HCT116 (cell line): ENCODE data around the gene PDE4D. TPM values are rescaled to one million over a fixed set of nuclear protein-coding genes. Genes with fewer than 3 reads are reported as not detected.
A peak's percentile ranks its signal among the peaks of the same experiment; 100 is the strongest.

Source experiments
- ATAC-seq: fragments of 200-7000 bp; cut with Tn5 transposase; 2 replicates; pipeline ENCODE4 v1.9.1; 2020; ENCODE audit warnings: mild to moderate bottlenecking, moderate library complexity
- BruUV-seq: library from RNA; stranded (reverse); fragments of 400-500 nt; replicated peaks from 2 replicates; lab custom pipeline; 2021; lab: Mats Ljungman, UMichigan
- CTCF ChIA-PET: fragments of 300-600 bp; sonication (Branson Sonifier 250); formaldehyde crosslinking; loops from one replicate; lab custom pipeline; 2021; ENCODE audit warnings: antibody characterized with exemption; lab: Charles Lee
- POLR2A ChIA-PET: fragments of 300-600, 350-600 bp; sonication (Branson Sonifier 250); formaldehyde crosslinking; loops from one replicate; lab custom pipeline; 2021; ENCODE audit warnings: antibody characterized with exemption; lab: Charles Lee
- RAD21 ChIA-PET, 2 experiments: fragments of 300-600 bp; sonication (Branson Sonifier 250); formaldehyde crosslinking; loops; one replicate each; lab custom pipeline; 2023; ENCODE audit warnings: low total read pairs in 2 of 2; ENCODE audit not compliant: uncharacterized antibody in 2 of 2, unreplicated experiment in 2 of 2, low non-redundant PET in 1 of 2; lab: Charles Lee
- DNase-seq: peaks from one replicate; pipeline ENCODE4 v3.0.0-alpha.2; 2010; ENCODE audit warnings: low read depth, low spot score
- H2AFZ ChIP-seq: fragments of 200-600 bp; shearing (Covaris generic), sonication (generic); 2 replicates; pipeline ENCODE4 v1.6.1; 2017; ENCODE audit warnings: low read depth, mixed run types, mixed read lengths, antibody characterized with exemption, low read length; ENCODE audit not compliant: poor library complexity, severe bottlenecking
- H3K27ac ChIP-seq: 2 replicates; pipeline ENCODE4 v1.5.1; 2012; ENCODE audit warnings: low read depth, low read length
- H3K27me3 ChIP-seq: fragments of 200-600 bp; sonication (generic); 2 replicates; pipeline ENCODE4 v1.6.1; 2016; ENCODE audit warnings: mixed run types, low read length, mixed read lengths; ENCODE audit not compliant: insufficient read depth
- H3K36me3 ChIP-seq, 2 experiments: fragments of 200-500 bp in 1 of 2; fragments of 200-600 bp in 1 of 2; sonication (Bioruptor generic) in 1 of 2; sonication (generic) in 1 of 2; 2 replicates each; pipeline versions ENCODE4 v1.5.1 to v1.6.1; 2014 to 2016; ENCODE audit warnings: low read length in 2 of 2, inconsistent platforms in 1 of 2, mixed read lengths in 1 of 2, mixed run types in 1 of 2; ENCODE audit not compliant: insufficient read depth in 2 of 2, control insufficient read depth in 1 of 2
- H3K4me1 ChIP-seq, 2 experiments: fragments of 200-600 bp in 1 of 2; sonication (generic) in 1 of 2; 2 replicates each; pipeline versions ENCODE4 v1.5.1 to v1.6.1; 2012 to 2017; ENCODE audit warnings: low read length in 2 of 2, inconsistent platforms in 1 of 2, mild to moderate bottlenecking in 1 of 2, mixed read lengths in 1 of 2, mixed run types in 1 of 2, moderate library complexity in 1 of 2; ENCODE audit not compliant: insufficient read depth in 2 of 2, control insufficient read depth in 1 of 2
- H3K4me2 ChIP-seq: fragments of 200-600 bp; sonication (generic); 2 replicates; pipeline ENCODE4 v1.6.1; 2017; ENCODE audit warnings: mixed run types, low read length, mixed read lengths
- H3K4me3 ChIP-seq, 2 experiments: fragments of 200-600 bp in 1 of 2; sonication (generic) in 1 of 2; replicated peaks in 1 of 2; 2 replicates each; pipeline ENCODE4 v1.5.1; 2011 to 2016; ENCODE audit warnings: low read length in 2 of 2, control low read depth in 1 of 2, low read depth in 1 of 2, mild to moderate bottlenecking in 1 of 2, mixed read lengths in 1 of 2, mixed run types in 1 of 2
- H3K79me2 ChIP-seq: fragments of 200-600 bp; sonication (generic); 2 replicates; pipeline ENCODE4 v1.6.1; 2017; ENCODE audit warnings: mild to moderate bottlenecking, mixed run types, low read length, moderate library complexity, mixed read lengths; ENCODE audit not compliant: insufficient read depth
- H3K9ac ChIP-seq: fragments of 200-600 bp; sonication (generic); 2 replicates; pipeline ENCODE4 v1.6.1; 2016; ENCODE audit warnings: low read length, mixed read lengths
- H3K9me2 ChIP-seq: fragments of 200-600 bp; sonication (generic), shearing (Covaris generic); 2 replicates; pipeline ENCODE4 v1.6.1; 2017; ENCODE audit warnings: mixed run types, mild to moderate bottlenecking, moderate library complexity; ENCODE audit not compliant: insufficient read depth
- H3K9me3 ChIP-seq, 2 experiments: fragments of 200-500 bp in 1 of 2; fragments of 200-600 bp in 1 of 2; sonication (Bioruptor generic) in 1 of 2; sonication (generic) in 1 of 2; 2 replicates each; pipeline ENCODE4 v1.6.1; 2014 to 2017; ENCODE audit warnings: low read length in 2 of 2, mixed read lengths in 2 of 2, inconsistent platforms in 1 of 2, low read depth in 1 of 2, mild to moderate bottlenecking in 1 of 2, mixed run types in 1 of 2, moderate library complexity in 1 of 2; ENCODE audit not compliant: control insufficient read depth in 1 of 2, insufficient read depth in 1 of 2
- H4K20me1 ChIP-seq: fragments of 200-600 bp; sonication (generic), shearing (Covaris generic); 2 replicates; pipeline ENCODE4 v1.6.1; 2017; ENCODE audit warnings: mixed run types, mild to moderate bottlenecking, moderate library complexity; ENCODE audit not compliant: insufficient read depth
- CTCF ChIP-seq, 3 experiments: fragments of 200-600 bp in 1 of 3; sonication (generic) in 1 of 3; IDR thresholded peaks in 2 of 3; conservative IDR thresholded peaks in 1 of 3; 2 replicates each; pipeline ENCODE4 v1.5.1; 2012 to 2017; ENCODE audit warnings: low read depth in 2 of 3, low read length in 2 of 3, antibody characterized with exemption in 1 of 3, borderline replicate concordance in 1 of 3, control low read depth in 1 of 3, mild to moderate bottlenecking in 1 of 3, mixed read lengths in 1 of 3, mixed run types in 1 of 3, moderate library complexity in 1 of 3; ENCODE audit not compliant: insufficient read depth in 1 of 3
- FOSL1 ChIP-seq: IDR thresholded peaks from 2 replicates; pipeline ENCODE4 v1.6.1; 2012; ENCODE audit warnings: low read depth
- JUND ChIP-seq: IDR thresholded peaks from 2 replicates; pipeline ENCODE4 v1.6.1; 2012
- RAD21 ChIP-seq: IDR thresholded peaks from 2 replicates; pipeline ENCODE4 v1.6.1; 2012; ENCODE audit warnings: low read depth, mild to moderate bottlenecking
- TCF7L2 ChIP-seq: IDR thresholded peaks from 2 replicates; pipeline ENCODE4 v1.7.0; 2011; ENCODE audit warnings: borderline replicate concordance, inconsistent platforms; ENCODE audit not compliant: insufficient read depth, insufficient read length; ENCODE audit errors: extremely low read depth
- intact Hi-C: fragments of 100-400 bp; cut with micrococcal nuclease; formaldehyde crosslinking; loops from 2 replicates; pipeline ENCODE4 v1.10.0; 2022
- total RNA-seq: library from RNA; stranded (reverse); gene quantifications from one replicate; pipeline ENCODE4 v1.2.1, GENCODE V29; 2021; ENCODE audit not compliant: unreplicated experiment

The PDE4D gene
- total RNA-seq, 1 experiment from 2014 or later: 1.1 TPM

- H3K9ac ChIP-seq: no peak overlapping the region
- no peak for TF ChIP-seq JUND
- no peaks in the 10 kb centered on the region for H3K4me1 ChIP-seq
- peaks cover 13% of the 10 kb centered on the region for H3K27me3 ChIP-seq
- BruUV-seq: no TSS peak
- ChIA-PET POLR2A (no interaction called here), RAD21 (interaction anchor here in 1 of 2 experiments (1.2 kb wide), 1 partner anchor 472 kb away, joined by 4 read pairs; no protein-coding TSS in a partner anchor), CTCF (interaction anchor here (0.8 to 2.9 kb wide), 4 partner anchors 11 to 475 kb away, joined by 3 to 28 read pairs (median 4); no protein-coding TSS in a partner anchor)
- no peak for ATAC-seq
- H3K27ac ChIP-seq: no peak overlapping the region
- H4K20me1 ChIP-seq: no peaks in the 10 kb centered on the region
- intact Hi-C loops: loop anchor here (5.0 kb wide), 3 partner anchors 348 to 853 kb away; no protein-coding TSS in a partner anchor
- no peak overlapping the region for H3K4me3 ChIP-seq
- no peaks in the 10 kb centered on the region for H3K9me3 ChIP-seq
- no peaks in the 10 kb centered on the region for H3K79me2 ChIP-seq
- DNase-seq: no peak
- H2AFZ ChIP-seq: no peak overlapping the region
- H3K9me2 ChIP-seq: no peaks in the 10 kb centered on the region
- no peaks in the 10 kb centered on the region for H3K36me3 ChIP-seq
- no peak overlapping the region for H3K4me2 ChIP-seq
Observed at GRCh38 chr5:59814537-59814872, 79.0 kb downstream of the PDE4D start.

- H3K4me2 ChIP-seq: no peak overlapping the region; the same call in 1 of the 2 replicates
- no peak overlapping the region for H2AFZ ChIP-seq
- DNase-seq (peak; percentile 51), ATAC-seq (peak; percentile 77)
- no peaks in the 10 kb centered on the region for H3K36me3 ChIP-seq
- H3K27me3 ChIP-seq: peaks cover 13% of the 10 kb centered on the region
- BruUV-seq: no TSS peak
- no peak overlapping the region for H3K9ac ChIP-seq
- H3K4me3 ChIP-seq: no peak overlapping the region
- H3K27ac ChIP-seq: no peak overlapping the region
- intact Hi-C loops: loop anchor here (1.0 to 5.0 kb wide), 6 partner anchors 348 to 853 kb away; no protein-coding TSS in a partner anchor
- H4K20me1 ChIP-seq: no peaks in the 10 kb centered on the region
- ChIA-PET RAD21 (interaction anchor here (1.0 to 1.2 kb wide), 2 partner anchors 473 kb away, joined by 3 to 4 read pairs; no protein-coding TSS in a partner anchor), CTCF (interaction anchor here (0.8 to 2.9 kb wide), 4 partner anchors 10 to 475 kb away, joined by 3 to 28 read pairs (median 4); no protein-coding TSS in a partner anchor), POLR2A (no interaction called here)
- H3K79me2 ChIP-seq: no peaks in the 10 kb centered on the region
- TF ChIP-seq FOSL1 (no peak), CTCF (IDR thresholded peaks at IDR 0.05 in 2 of 3, conservative IDR thresholded peaks at IDR 0.05 in 1 of 3; ENCODE audit: borderline replicate concordance in 1 of 3, insufficient read depth in 1 of 3, low read depth in 2 of 3, low read length in 2 of 3) (peak; percentile 42 to 77 (median 71)), TCF7L2 (no peak), RAD21 (peak; percentile 62)
- H3K9me2 ChIP-seq: no peaks in the 10 kb centered on the region
- H3K4me1 ChIP-seq: no peaks in the 10 kb centered on the region
- H3K9me3 ChIP-seq: no peaks in the 10 kb centered on the region
Observed at GRCh38 chr5:59813761-59814536, 79.6 kb downstream of the PDE4D start.
